Sigmoid colon (tissue), 7 donors: ENCODE data around the gene MAGI2. TPM values are rescaled to one million over a fixed set of nuclear protein-coding genes. Genes with fewer than 3 reads are reported as not detected.

ENCODE experiments used
- DNase-seq: peaks from one replicate; pipeline ENCODE4 v3.0.0-alpha.2; 2019
- H3K27ac ChIP-seq, 4 donors: fragments of 200-600 bp; sonication (generic); one replicate each; pipeline ENCODE4 v1.5.1; 2016 to 2019; ENCODE audit warnings: mild to moderate bottlenecking in 1 of 4
- H3K27me3 ChIP-seq, 3 donors: fragments of 200-600 bp; sonication (generic); one replicate each; pipeline ENCODE4 v1.5.1; 2019; ENCODE audit warnings: mild to moderate bottlenecking in 1 of 3
- H3K36me3 ChIP-seq, 4 donors: fragments of 200-600 bp; sonication (generic); one replicate each; pipeline ENCODE4 v1.5.1; 2016 to 2019
- H3K4me1 ChIP-seq, 4 donors: fragments of 200-600 bp; sonication (generic); one replicate each; pipeline ENCODE4 v1.5.1; 2017 to 2019
- H3K4me3 ChIP-seq, 4 donors: fragments of 200-600 bp; sonication (generic); one replicate each; pipeline ENCODE4 v1.5.1; 2017 to 2019; ENCODE audit warnings: mild to moderate bottlenecking in 2 of 4, moderate library complexity in 1 of 4
- H3K9me3 ChIP-seq, 4 donors: fragments of 200-600 bp in 3 of 4; sonication (generic) in 3 of 4; one replicate each; pipeline versions ENCODE4 v1.5.1 to v1.6.1; 2013 to 2019
- EP300 ChIP-seq, 4 donors: sonication (generic); formaldehyde crosslinking; IDR thresholded peaks; one replicate each; pipeline ENCODE4 v1.6.1; 2017; ENCODE audit warnings: antibody characterized with exemption in 4 of 4
- POLR2A ChIP-seq, 2 donors: fragments of 450-650 bp; IDR thresholded peaks; one replicate each; pipeline ENCODE4 v1.6.1; 2016; ENCODE audit warnings: antibody characterized with exemption in 2 of 2, mild to moderate bottlenecking in 2 of 2, moderate library complexity in 2 of 2
- POLR2AphosphoS5 ChIP-seq, 4 donors: sonication (generic); formaldehyde crosslinking; IDR thresholded peaks; one replicate each; pipeline ENCODE4 v1.6.1; 2017; ENCODE audit warnings: antibody characterized with exemption in 4 of 4
- WGBS, 2 donors: extraction: QIAGEN DNeasy Blood & Tissue Kit; methylation state at CpG; one replicate each; pipeline ENCODE4 v1.1.7; 2013; 5-methylcytosine and 5-hydroxymethylcytosine counted together
- intact Hi-C: fragments of 100-400 bp; cut with DNase I; formaldehyde crosslinking; loops from one replicate; pipeline ENCODE4 v1.15.1; 2023
- polyA plus RNA-seq, 3 donors: library from polyadenylated mRNA; stranded (reverse); fragments of 200-250 nt; gene quantifications; one replicate each; pipeline ENCODE4 v1.2.3, GENCODE V29; 2013
- total RNA-seq, 4 donors: library from RNA; depleted of rRNA; stranded (reverse); fragments of >200 nt; gene quantifications; one replicate each; pipeline ENCODE4 v1.1.0, GENCODE V29; 2016
- TF ChIP-seq, protein P1 (sequence below), 4 experiments: fragments of 450-650 bp in 3 of 4; fragments of 200-600 bp in 1 of 4; IDR thresholded peaks; one replicate each; pipeline ENCODE4 v1.5.1; 2016 to 2019; ENCODE audit warnings: antibody characterized with exemption in 4 of 4, mild to moderate bottlenecking in 3 of 4, moderate library complexity in 2 of 4
- donor health status: healthy with polysubstance abuse.
- donor health status: Bipolar disorder and iron deficiency.
- donor health status: healthy.

MAGI2 gene
- total and polyA plus RNA-seq, 7 donors, result 0.69 to 26.9 (median 14.7) TPM

DNA sequence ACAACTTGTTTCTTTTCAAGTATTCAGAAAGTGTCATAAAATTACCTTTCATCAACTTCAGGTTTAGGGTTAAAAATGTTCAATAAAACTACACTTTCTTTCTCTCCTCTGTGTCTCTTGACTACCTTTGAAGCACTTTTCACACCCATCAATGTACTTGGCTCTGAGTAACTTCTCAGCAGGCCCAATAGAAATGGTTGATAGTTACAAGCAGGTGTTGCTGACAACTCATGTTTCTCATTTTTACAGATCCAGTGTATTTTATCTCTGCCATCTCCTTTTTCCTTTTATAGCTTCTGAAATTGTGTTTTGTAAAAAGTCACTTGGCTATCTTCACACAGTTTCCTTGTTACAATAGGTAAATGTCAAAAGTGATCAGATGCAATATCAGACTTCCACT, 1306.9 kb downstream of the MAGI2 start:
- H3K27ac ChIP-seq, result no peak overlapping the region
- no peak overlapping the region for H3K4me3 ChIP-seq
- DNase-seq, result no peak
- intact Hi-C loops, result no loop called here
- H3K9me3 ChIP-seq, result no peaks in the 10 kb centered on the region
- H3K27me3 ChIP-seq, result no peaks in the 10 kb centered on the region
- H3K4me1 ChIP-seq, result peaks cover 0 to 15% (median 6%) of the 10 kb centered on the region in 4 donors
- TF ChIP-seq EP300 (IDR thresholded peaks at IDR 0.05) (no peak), POLR2AphosphoS5 (IDR thresholded peaks at IDR 0.05) (no peak), POLR2A (IDR thresholded peaks at IDR 0.05) (no peak)
- TF ChIP-seq, protein P1, sequence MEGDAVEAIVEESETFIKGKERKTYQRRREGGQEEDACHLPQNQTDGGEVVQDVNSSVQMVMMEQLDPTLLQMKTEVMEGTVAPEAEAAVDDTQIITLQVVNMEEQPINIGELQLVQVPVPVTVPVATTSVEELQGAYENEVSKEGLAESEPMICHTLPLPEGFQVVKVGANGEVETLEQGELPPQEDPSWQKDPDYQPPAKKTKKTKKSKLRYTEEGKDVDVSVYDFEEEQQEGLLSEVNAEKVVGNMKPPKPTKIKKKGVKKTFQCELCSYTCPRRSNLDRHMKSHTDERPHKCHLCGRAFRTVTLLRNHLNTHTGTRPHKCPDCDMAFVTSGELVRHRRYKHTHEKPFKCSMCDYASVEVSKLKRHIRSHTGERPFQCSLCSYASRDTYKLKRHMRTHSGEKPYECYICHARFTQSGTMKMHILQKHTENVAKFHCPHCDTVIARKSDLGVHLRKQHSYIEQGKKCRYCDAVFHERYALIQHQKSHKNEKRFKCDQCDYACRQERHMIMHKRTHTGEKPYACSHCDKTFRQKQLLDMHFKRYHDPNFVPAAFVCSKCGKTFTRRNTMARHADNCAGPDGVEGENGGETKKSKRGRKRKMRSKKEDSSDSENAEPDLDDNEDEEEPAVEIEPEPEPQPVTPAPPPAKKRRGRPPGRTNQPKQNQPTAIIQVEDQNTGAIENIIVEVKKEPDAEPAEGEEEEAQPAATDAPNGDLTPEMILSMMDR (IDR thresholded peaks at IDR 0.05), result no peak
- H3K36me3 ChIP-seq, result no peaks in the 10 kb centered on the region

DNA sequence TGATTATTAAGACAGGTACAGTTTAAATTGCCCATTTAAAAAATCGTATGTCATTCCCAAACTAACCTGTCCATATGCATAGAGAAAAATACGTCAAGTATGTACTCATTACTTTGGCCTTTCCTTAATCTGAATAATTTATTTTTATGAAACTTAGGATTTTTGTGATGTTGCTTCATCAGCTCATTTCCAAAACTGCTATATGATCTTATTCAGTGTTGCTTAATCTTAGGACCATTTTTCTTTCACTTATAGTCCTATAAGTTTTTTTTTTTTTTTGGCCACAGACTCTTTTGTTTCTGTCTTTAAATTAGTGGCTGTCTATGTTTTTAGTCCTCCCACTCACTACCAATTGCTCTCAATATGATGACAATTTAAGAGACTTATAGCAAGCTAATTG, 1309.8 kb downstream of the MAGI2 start:
- Histone ChIP-seq H3K27ac (no peak overlapping the region), H3K27me3 (no peaks in the 10 kb centered on the region), H3K4me1 (no peaks in the 10 kb centered on the region), H3K4me3 (no peak overlapping the region), H3K9me3 (no peaks in the 10 kb centered on the region), H3K36me3 (no peaks in the 10 kb centered on the region)
- intact Hi-C loops, result no loop called here
- TF ChIP-seq POLR2AphosphoS5 (IDR thresholded peaks at IDR 0.05), result no peak
- no peak for DNase-seq
- WGBS, 2 donors, result 88 to 91% methylated on average over 2 of the region's 2 CpGs

DNA sequence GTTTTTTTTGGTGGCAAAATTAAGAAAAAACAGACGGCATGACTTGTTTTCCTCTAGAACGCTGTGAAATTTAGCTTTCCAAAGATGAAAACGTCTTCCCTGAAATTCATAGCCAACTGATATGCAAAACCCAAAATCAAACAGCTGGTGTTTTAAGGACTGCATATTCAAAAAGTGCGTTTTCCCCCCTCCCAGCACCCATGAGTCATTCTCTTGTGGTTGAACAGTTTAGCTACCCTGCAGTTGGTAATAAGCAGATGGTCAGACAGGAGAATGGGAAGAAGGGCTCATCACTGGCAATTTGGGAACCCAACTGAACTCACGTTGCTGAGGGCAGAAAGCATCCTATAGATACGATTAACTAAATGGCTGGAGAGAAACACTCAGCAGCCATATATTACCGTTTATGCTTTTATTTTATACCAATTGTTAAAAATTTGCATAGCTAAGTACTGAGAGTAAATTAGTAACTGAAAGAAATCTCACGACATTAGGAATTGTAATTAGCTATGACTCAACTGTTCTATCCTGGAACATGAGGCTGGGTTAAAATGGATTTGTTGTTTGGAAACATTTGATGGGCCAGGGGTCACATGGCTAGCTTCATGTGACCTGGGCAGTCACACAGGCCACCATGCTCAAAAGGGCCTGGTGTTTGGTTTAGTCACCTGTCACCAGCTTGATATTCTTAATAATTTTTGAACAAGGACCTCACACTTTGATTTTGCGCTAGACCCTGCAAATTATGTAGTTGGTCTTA, 1311.8 kb downstream of the MAGI2 start:
- Histone ChIP-seq H3K9me3 (no peaks in the 10 kb centered on the region), H3K27me3 (no peaks in the 10 kb centered on the region), H3K4me3 (no peak overlapping the region), H3K4me1 (no peaks in the 10 kb centered on the region), H3K27ac (no peak overlapping the region), H3K36me3 (no peaks in the 10 kb centered on the region)
- DNase-seq, result no peak
- 79 to 83% methylated on average over 9 of the region's 9 CpGs for WGBS, 2 donors
- TF ChIP-seq, protein P1 (IDR thresholded peaks at IDR 0.05), result no peak
- TF ChIP-seq POLR2A (IDR thresholded peaks at IDR 0.05), result no peak
- TF ChIP-seq EP300 (IDR thresholded peaks at IDR 0.05), result no peak
- intact Hi-C loops, result no loop called here

DNA sequence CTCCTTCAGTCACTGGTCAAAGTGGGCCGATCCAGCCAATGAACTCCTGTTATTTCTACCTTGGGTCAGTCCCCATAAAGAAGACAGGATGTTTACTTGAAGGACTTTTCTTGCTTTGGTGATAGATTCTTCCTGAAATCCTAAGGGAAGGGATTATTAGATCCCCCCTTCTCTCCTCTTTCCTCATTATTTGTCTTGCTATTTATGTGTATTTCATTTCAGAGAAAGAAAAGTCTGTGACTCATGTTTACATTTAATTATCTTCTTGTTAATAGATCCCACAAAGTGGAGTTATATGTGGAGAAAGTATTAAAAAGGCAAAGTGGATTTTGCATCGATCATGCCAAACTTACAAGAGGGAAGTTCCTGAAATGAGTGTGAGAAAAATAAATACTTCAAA, 1313.4 kb downstream of the MAGI2 start:
- no peak for DNase-seq
- intact Hi-C loops, result no loop called here
- Histone ChIP-seq H3K4me3 (no peak overlapping the region), H3K4me1 (no peaks in the 10 kb centered on the region), H3K9me3 (no peaks in the 10 kb centered on the region), H3K27me3 (no peaks in the 10 kb centered on the region), H3K36me3 (no peaks in the 10 kb centered on the region), H3K27ac (no peak overlapping the region)
- 72 to 80% methylated on average over 2 of the region's 2 CpGs for WGBS, 2 donors
- TF ChIP-seq, protein P1 (IDR thresholded peaks at IDR 0.05), result no peak
- TF ChIP-seq POLR2AphosphoS5 (IDR thresholded peaks at IDR 0.05) (no peak), EP300 (IDR thresholded peaks at IDR 0.05) (no peak), POLR2A (IDR thresholded peaks at IDR 0.05) (no peak)

DNA sequence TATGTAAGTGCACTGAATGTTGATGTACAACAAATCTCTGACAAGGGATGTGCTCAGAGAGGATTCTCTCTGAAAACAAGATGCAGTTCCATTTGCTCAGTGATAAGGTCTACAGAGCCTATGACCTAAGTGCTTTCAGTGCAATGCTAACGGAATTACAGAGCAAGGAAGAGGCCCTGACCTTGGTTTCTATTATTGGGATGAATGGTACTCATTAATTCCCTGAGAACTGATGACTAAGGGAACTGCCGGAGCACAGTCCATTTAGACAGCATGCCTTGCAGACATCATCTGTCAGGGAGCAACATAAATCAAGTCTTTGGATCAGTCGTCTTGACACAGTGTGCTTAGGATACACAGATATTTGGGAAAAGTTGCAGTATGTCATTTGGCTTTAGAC, 1314.1 kb downstream of the MAGI2 start:
- intact Hi-C loops, result no loop called here
- no peaks in the 10 kb centered on the region for H3K27me3 ChIP-seq
- no peaks in the 10 kb centered on the region for H3K9me3 ChIP-seq
- no peak overlapping the region for H3K27ac ChIP-seq
- no peak overlapping the region for H3K4me3 ChIP-seq
- TF ChIP-seq POLR2A (IDR thresholded peaks at IDR 0.05), result no peak
- TF ChIP-seq POLR2AphosphoS5 (IDR thresholded peaks at IDR 0.05), result no peak
- TF ChIP-seq, protein P1 (IDR thresholded peaks at IDR 0.05), result no peak
- H3K4me1 ChIP-seq, result no peaks in the 10 kb centered on the region
- WGBS, 2 donors, result 53 to 65% methylated on average over 3 of the region's 3 CpGs
- no peak for DNase-seq
- H3K36me3 ChIP-seq, result no peaks in the 10 kb centered on the region
